Hepatocyte (in vitro differentiated cells): Measurements from ENCODE around the gene NHLH1. TPM values are rescaled to one million over a fixed set of nuclear protein-coding genes. Genes with fewer than 3 reads are reported as not detected.

Experiments
- DNase-seq: peaks from one replicate; pipeline ENCODE4 v3.0.0-alpha.2; 2016; ENCODE audit warnings: low spot score
- H2AFZ ChIP-seq: fragments of 200-600 bp; sonication (generic); 2 replicates; pipeline ENCODE4 v1.6.0; 2016; ENCODE audit warnings: antibody characterized with exemption, mild to moderate bottlenecking
- H3K27ac ChIP-seq: fragments of 200-600 bp; sonication (generic); 2 replicates; pipeline ENCODE4 v1.5.1; 2016; ENCODE audit warnings: mild to moderate bottlenecking
- H3K27me3 ChIP-seq: fragments of 200-600 bp; sonication (generic); 2 replicates; pipeline ENCODE4 v1.6.1; 2016
- H3K36me3 ChIP-seq: fragments of 200-600 bp; sonication (generic); replicated peaks from 2 replicates; pipeline ENCODE4 v1.5.1; 2016; ENCODE audit warnings: low read depth; ENCODE audit not compliant: insufficient read depth
- H3K4me1 ChIP-seq: fragments of 200-600 bp; sonication (generic); 2 replicates; pipeline ENCODE4 v1.5.1; 2016; ENCODE audit warnings: mild to moderate bottlenecking, moderate library complexity; ENCODE audit not compliant: insufficient read depth
- H3K4me2 ChIP-seq: fragments of 200-600 bp; sonication (generic); 2 replicates; pipeline ENCODE4 v1.6.0; 2016
- H3K4me3 ChIP-seq: fragments of 200-600 bp; sonication (generic); 2 replicates; pipeline ENCODE4 v1.5.1; 2016; ENCODE audit warnings: mild to moderate bottlenecking
- H3K79me2 ChIP-seq: fragments of 200-600 bp; sonication (generic); 2 replicates; pipeline ENCODE4 v1.6.0; 2017; ENCODE audit warnings: mild to moderate bottlenecking
- H3K9me2 ChIP-seq: fragments of 200-600 bp; sonication (generic); replicated peaks from 2 replicates; pipeline ENCODE4 v1.6.0; 2017; ENCODE audit warnings: mild to moderate bottlenecking; ENCODE audit not compliant: insufficient read depth
- H3K9me3 ChIP-seq: fragments of 200-600 bp; sonication (generic); 2 replicates; pipeline ENCODE4 v1.5.1; 2016; ENCODE audit warnings: low read depth, mild to moderate bottlenecking
- H4K20me1 ChIP-seq: fragments of 200-600 bp; sonication (generic); 2 replicates; pipeline ENCODE4 v1.6.0; 2016; ENCODE audit warnings: mild to moderate bottlenecking; ENCODE audit not compliant: insufficient read depth, poor library complexity, severe bottlenecking
- EZH2 ChIP-seq: fragments of 200-600 bp; sonication (generic); IDR thresholded peaks from 2 replicates; pipeline ENCODE4 v1.6.1; 2016; ENCODE audit warnings: antibody characterized with exemption, mild to moderate bottlenecking, borderline replicate concordance
- EZH2phosphoT487 ChIP-seq: fragments of 200-600 bp; sonication (generic); IDR thresholded peaks from one replicate; pipeline ENCODE4 v1.6.1; 2018; ENCODE audit warnings: antibody characterized with exemption, mild to moderate bottlenecking, low read depth, moderate library complexity; ENCODE audit not compliant: unreplicated experiment, severe bottlenecking
- WGBS: methylation state at CpG from one replicate; pipeline ENCODE4 v1.1.6; 2016; ENCODE audit warnings: low lambda C conversion rate; ENCODE audit errors: missing lambda C conversion rate; 5-methylcytosine and 5-hydroxymethylcytosine counted together
- polyA plus RNA-seq: library from polyadenylated mRNA; unstranded; fragments of >200 nt; fragmentation: Nextera tagmentation; extraction: Ambion mirVana; gene quantifications from 2 replicates; pipeline ENCODE4 v1.2.1, GENCODE V29; 2016
- total RNA-seq: library from RNA; depleted of rRNA; stranded (reverse); fragments of >200 nt; gene quantifications from 2 replicates; pipeline ENCODE4 v1.2.3, GENCODE V29; 2014
- TF ChIP-seq, protein P1 (sequence below): fragments of 200-600 bp; sonication (generic); IDR thresholded peaks from 2 replicates; pipeline ENCODE4 v1.5.1; 2016; ENCODE audit warnings: antibody characterized with exemption, mild to moderate bottlenecking; ENCODE audit not compliant: poor library complexity

The NHLH1 gene
- total and polyA plus RNA-seq, 2 experiments from 2014 or later = 0.13 TPM; not detected in 1

GRCh38 chr1:160354388-160354985, 12.4 kb upstream of the NHLH1 start:
- DNase-seq = peak; percentile 38
- H2AFZ ChIP-seq = no peak overlapping the region
- H3K9me3 ChIP-seq = no peaks in the 10 kb centered on the region

GRCh38 chr1:160357286-160358002, 9.4 kb upstream of the NHLH1 start:
- TF ChIP-seq EZH2 = no peak
- TF ChIP-seq, protein P1, sequence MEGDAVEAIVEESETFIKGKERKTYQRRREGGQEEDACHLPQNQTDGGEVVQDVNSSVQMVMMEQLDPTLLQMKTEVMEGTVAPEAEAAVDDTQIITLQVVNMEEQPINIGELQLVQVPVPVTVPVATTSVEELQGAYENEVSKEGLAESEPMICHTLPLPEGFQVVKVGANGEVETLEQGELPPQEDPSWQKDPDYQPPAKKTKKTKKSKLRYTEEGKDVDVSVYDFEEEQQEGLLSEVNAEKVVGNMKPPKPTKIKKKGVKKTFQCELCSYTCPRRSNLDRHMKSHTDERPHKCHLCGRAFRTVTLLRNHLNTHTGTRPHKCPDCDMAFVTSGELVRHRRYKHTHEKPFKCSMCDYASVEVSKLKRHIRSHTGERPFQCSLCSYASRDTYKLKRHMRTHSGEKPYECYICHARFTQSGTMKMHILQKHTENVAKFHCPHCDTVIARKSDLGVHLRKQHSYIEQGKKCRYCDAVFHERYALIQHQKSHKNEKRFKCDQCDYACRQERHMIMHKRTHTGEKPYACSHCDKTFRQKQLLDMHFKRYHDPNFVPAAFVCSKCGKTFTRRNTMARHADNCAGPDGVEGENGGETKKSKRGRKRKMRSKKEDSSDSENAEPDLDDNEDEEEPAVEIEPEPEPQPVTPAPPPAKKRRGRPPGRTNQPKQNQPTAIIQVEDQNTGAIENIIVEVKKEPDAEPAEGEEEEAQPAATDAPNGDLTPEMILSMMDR = no peak
- TF ChIP-seq EZH2phosphoT487 = no peak
- Histone ChIP-seq H4K20me1 (no peaks in the 10 kb centered on the region), H3K36me3 (no peaks in the 10 kb centered on the region), H3K4me1 (no peaks in the 10 kb centered on the region), H2AFZ (no peak overlapping the region), H3K27me3 (no peaks in the 10 kb centered on the region), H3K27ac (no peak overlapping the region), H3K4me2 (no peak overlapping the region), H3K9me3 (no peaks in the 10 kb centered on the region), H3K4me3 (no peak overlapping the region), H3K79me2 (no peaks in the 10 kb centered on the region), H3K9me2 (no peaks in the 10 kb centered on the region)
- WGBS = 90% methylated on average over 7 of the region's 7 CpGs
- no peak for DNase-seq

More at GRCh38 chr1:160354388-160354985, 12.4 kb upstream of the NHLH1 start:
- Histone ChIP-seq H3K4me2 (no peak overlapping the region), H3K79me2 (no peaks in the 10 kb centered on the region), H3K36me3 (no peaks in the 10 kb centered on the region), H3K27ac (no peak overlapping the region), H3K4me1 (no peaks in the 10 kb centered on the region), H3K4me3 (no peak overlapping the region), H3K27me3 (no peaks in the 10 kb centered on the region), H4K20me1 (no peaks in the 10 kb centered on the region), H3K9me2 (no peaks in the 10 kb centered on the region)
- TF ChIP-seq, protein P1 = peak; percentile 42
- TF ChIP-seq EZH2 (no peak), EZH2phosphoT487 (no peak)
- 81% methylated on average over 5 of the region's 5 CpGs for WGBS

DNA sequence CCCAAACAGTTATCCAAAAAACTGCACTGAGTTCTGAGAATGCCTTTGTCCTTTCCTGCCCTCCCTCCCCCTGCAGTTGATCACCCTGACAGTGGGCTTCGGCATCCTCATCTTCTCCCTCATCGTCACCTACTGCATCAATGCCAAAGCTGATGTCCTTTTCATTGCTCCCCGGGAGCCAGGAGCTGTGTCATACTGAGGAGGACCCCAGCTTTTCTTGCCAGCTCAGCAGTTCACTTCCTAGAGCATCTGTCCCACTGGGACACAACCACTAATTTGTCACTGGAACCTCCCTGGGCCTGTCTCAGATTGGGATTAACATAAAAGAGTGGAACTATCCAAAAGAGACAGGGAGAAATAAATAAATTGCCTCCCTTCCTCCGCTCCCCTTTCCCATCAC, 8.8 kb upstream of the NHLH1 start:
- Histone ChIP-seq H3K4me2 (no peak overlapping the region), H2AFZ (no peak overlapping the region), H3K27me3 (no peaks in the 10 kb centered on the region), H3K9me2 (no peaks in the 10 kb centered on the region), H4K20me1 (no peaks in the 10 kb centered on the region), H3K79me2 (no peaks in the 10 kb centered on the region), H3K4me1 (no peaks in the 10 kb centered on the region), H3K9me3 (no peaks in the 10 kb centered on the region), H3K4me3 (no peak overlapping the region), H3K36me3 (no peaks in the 10 kb centered on the region), H3K27ac (no peak overlapping the region)
- DNase-seq = no peak
- no peak for TF ChIP-seq EZH2
- TF ChIP-seq EZH2phosphoT487 = no peak
- TF ChIP-seq, protein P1 = no peak
- 91% methylated on average over 4 of the region's 4 CpGs for WGBS
